HepG2 (cell line): Measurements from ENCODE around the gene TNP2. TPM values are rescaled to one million over a fixed set of nuclear protein-coding genes. Genes with fewer than 3 reads are reported as not detected.

ENCODE experiments used
- ATF2 ChIP-seq: sonication (generic); formaldehyde crosslinking; IDR thresholded peaks from 2 replicates; pipeline ENCODE4 v1.4.0; 2020; ENCODE audit warnings: missing genetic modification reagents
- BATF2 ChIP-seq: sonication (generic); formaldehyde crosslinking; IDR thresholded peaks from 2 replicates; pipeline ENCODE4 v1.8.0; 2022; ENCODE audit warnings: mild to moderate bottlenecking, missing genetic modification reagents, moderate library complexity
- CCAR2 ChIP-seq: fragments of 200-400 bp; formaldehyde crosslinking; optimal IDR thresholded peaks from 2 replicates; pipeline ENCODE3; 2018; ENCODE audit warnings: low read depth, mild to moderate bottlenecking, low read length, moderate library complexity
- EEA1 ChIP-seq: sonication (generic); formaldehyde crosslinking; IDR thresholded peaks from 2 replicates; pipeline ENCODE4 v1.5.1; 2020; ENCODE audit warnings: mild to moderate bottlenecking, missing genetic modification reagents, borderline replicate concordance
- HMGA1 ChIP-seq: sonication (generic); formaldehyde crosslinking; conservative IDR thresholded peaks from 2 replicates; pipeline ENCODE4 v1.4.0; 2020; ENCODE audit warnings: missing genetic modification reagents
- MYNN ChIP-seq: sonication (generic); formaldehyde crosslinking; IDR thresholded peaks from 2 replicates; pipeline ENCODE4 v1.4.0; 2020; ENCODE audit warnings: mild to moderate bottlenecking, low read depth, missing genetic modification reagents
- NFIB ChIP-seq: sonication (generic); formaldehyde crosslinking; IDR thresholded peaks from 2 replicates; pipeline ENCODE4 v1.9.0; 2021; ENCODE audit warnings: missing genetic modification reagents, mild to moderate bottlenecking, borderline replicate concordance
- POLR2A ChIP-seq, 2 experiments: IDR thresholded peaks; 2 replicates each; pipeline ENCODE4 v1.6.1; 2011; ENCODE audit warnings: low read depth in 2 of 2, low read length in 2 of 2, mild to moderate bottlenecking in 1 of 2, moderate library complexity in 1 of 2; ENCODE audit not compliant: insufficient read depth in 1 of 2
- ZBTB3 ChIP-seq: sonication (generic); formaldehyde crosslinking; IDR thresholded peaks from 2 replicates; pipeline ENCODE4 v1.4.0; 2020; ENCODE audit warnings: low read depth, mild to moderate bottlenecking, moderate library complexity, missing genetic modification reagents, borderline replicate concordance
- ZFYVE20 ChIP-seq: sonication (generic); formaldehyde crosslinking; IDR thresholded peaks from 2 replicates; pipeline ENCODE4 v1.8.0; 2023; ENCODE audit warnings: low read depth, mild to moderate bottlenecking, moderate library complexity, missing genetic modification reagents, borderline replicate concordance
- ZNF225 ChIP-seq: sonication (generic); formaldehyde crosslinking; IDR thresholded peaks from 2 replicates; pipeline ENCODE4 v1.4.0; 2020; ENCODE audit warnings: mild to moderate bottlenecking, missing genetic modification reagents
- ZNF331 ChIP-seq: sonication (generic); formaldehyde crosslinking; IDR thresholded peaks from 2 replicates; pipeline ENCODE4 v1.4.0; 2020; ENCODE audit warnings: missing genetic modification reagents
- ZNF572 ChIP-seq: sonication (generic); formaldehyde crosslinking; IDR thresholded peaks from 2 replicates; pipeline ENCODE4 v1.5.1; 2020; ENCODE audit warnings: mild to moderate bottlenecking, missing genetic modification reagents
- ZNF773 ChIP-seq: sonication (generic); formaldehyde crosslinking; IDR thresholded peaks from 2 replicates; pipeline ENCODE4 v1.4.0; 2020; ENCODE audit warnings: missing genetic modification reagents, borderline replicate concordance
- ZNF891 ChIP-seq: sonication (generic); formaldehyde crosslinking; IDR thresholded peaks from 2 replicates; pipeline ENCODE4 v1.5.0; 2020; ENCODE audit warnings: mild to moderate bottlenecking, missing genetic modification reagents
- polyA plus RNA-seq, 8 experiments: library from polyadenylated mRNA; depleted of rRNA in 3 of 8; stranded (reverse) in 7 of 8; unstranded in 1 of 8; fragments of >200 nt; fragmentation: Illumina TruSeq in 4 of 8; extraction: Trizol in 4 of 8; gene quantifications; 2 replicates each; pipeline versions ENCODE4 v1.2.1 to v1.2.3, GENCODE V29; 2011 to 2016; ENCODE audit warnings: low read depth in 4 of 8, missing spikeins in 1 of 8, mixed read lengths in 1 of 8; ENCODE audit not compliant: insufficient read depth in 1 of 8
- total RNA-seq, 5 experiments: library from RNA; depleted of rRNA; stranded (reverse); fragments of >200 nt; fragmentation: Illumina TruSeq; extraction: Trizol; gene quantifications; 2 replicates each; pipeline ENCODE4 v1.2.3, GENCODE V29; 2016; ENCODE audit warnings: low read depth in 1 of 5
- TF ChIP-seq, protein P1 (sequence below): sonication (generic); formaldehyde crosslinking; conservative IDR thresholded peaks from 2 replicates; pipeline ENCODE4 v1.8.1; 2023; ENCODE audit warnings: missing genetic modification reagents
- TF ChIP-seq, protein P2 (sequence below): IDR thresholded peaks from 2 replicates; pipeline ENCODE4 v1.6.1; 2016
- TF ChIP-seq, protein P3 (sequence below), 2 experiments: sonication (generic) in 1 of 2; formaldehyde crosslinking in 1 of 2; IDR thresholded peaks; 2 replicates each; pipeline versions ENCODE4 v1.6.1 to v1.9.0; 2014 to 2022; ENCODE audit warnings: antibody characterized with exemption in 1 of 2, borderline replicate concordance in 1 of 2, inconsistent platforms in 1 of 2, low read depth in 1 of 2, missing genetic modification reagents in 1 of 2

The TNP2 gene
- total and polyA plus RNA-seq, 2 of the 13 experiments (the other 11 are each of a cell fraction or from before 2014, with no cell fraction given), result not detected

DNA sequence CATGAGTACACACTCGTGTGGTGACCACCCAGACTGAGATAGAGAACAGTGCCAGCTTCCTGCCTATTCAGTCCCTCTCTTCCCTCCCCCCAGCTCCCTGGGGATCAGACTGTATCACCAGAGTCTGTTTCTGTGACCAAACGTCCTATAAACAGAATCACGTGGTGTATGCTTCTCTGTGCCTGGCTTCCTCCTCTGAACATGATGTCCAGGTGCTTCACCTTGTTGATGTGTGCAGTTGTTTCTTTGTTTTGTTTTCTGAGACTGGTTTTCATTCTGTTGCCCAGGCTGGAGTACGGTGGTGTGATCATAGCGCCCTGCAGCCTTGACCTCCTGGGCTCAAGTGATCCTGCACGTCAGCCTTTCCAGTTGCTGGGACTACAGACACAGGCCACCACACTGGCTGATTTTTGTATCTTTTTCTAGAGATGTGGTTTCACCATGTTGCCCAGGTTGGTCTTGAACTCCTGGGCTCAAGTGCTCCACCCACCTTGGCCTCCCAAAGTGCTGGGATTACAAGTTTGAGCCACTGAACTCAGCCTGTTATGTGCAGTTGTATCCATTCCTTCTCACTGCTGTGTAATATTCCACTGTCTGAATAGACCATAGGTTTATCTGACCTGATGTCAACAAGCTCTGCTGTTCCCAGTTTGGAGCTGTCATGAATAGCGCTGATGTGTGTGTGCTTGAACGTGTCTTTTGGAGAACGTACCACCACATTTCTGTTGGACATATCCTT lies 40.9 kb upstream of the TNP2 start (continued):
- no peak for TF ChIP-seq ZFYVE20
- peak; percentile 76 for TF ChIP-seq ATF2 (CRISPR knock-in tag)
- TF ChIP-seq, protein P1, sequence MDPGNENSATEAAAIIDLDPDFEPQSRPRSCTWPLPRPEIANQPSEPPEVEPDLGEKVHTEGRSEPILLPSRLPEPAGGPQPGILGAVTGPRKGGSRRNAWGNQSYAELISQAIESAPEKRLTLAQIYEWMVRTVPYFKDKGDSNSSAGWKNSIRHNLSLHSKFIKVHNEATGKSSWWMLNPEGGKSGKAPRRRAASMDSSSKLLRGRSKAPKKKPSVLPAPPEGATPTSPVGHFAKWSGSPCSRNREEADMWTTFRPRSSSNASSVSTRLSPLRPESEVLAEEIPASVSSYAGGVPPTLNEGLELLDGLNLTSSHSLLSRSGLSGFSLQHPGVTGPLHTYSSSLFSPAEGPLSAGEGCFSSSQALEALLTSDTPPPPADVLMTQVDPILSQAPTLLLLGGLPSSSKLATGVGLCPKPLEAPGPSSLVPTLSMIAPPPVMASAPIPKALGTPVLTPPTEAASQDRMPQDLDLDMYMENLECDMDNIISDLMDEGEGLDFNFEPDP, result no peak
- no peak for TF ChIP-seq CCAR2
- TF ChIP-seq, protein P2, sequence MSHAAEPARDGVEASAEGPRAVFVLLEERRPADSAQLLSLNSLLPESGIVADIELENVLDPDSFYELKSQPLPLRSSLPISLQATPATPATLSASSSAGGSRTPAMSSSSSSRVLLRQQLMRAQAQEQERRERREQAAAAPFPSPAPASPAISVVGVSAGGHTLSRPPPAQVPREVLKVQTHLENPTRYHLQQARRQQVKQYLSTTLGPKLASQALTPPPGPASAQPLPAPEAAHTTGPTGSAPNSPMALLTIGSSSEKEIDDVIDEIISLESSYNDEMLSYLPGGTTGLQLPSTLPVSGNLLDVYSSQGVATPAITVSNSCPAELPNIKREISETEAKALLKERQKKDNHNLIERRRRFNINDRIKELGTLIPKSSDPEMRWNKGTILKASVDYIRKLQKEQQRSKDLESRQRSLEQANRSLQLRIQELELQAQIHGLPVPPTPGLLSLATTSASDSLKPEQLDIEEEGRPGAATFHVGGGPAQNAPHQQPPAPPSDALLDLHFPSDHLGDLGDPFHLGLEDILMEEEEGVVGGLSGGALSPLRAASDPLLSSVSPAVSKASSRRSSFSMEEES (CRISPR knock-in tag), result peak; percentile 95
- no peak for TF ChIP-seq ZNF773 (CRISPR knock-in tag)
- no peak for TF ChIP-seq ZNF891 (CRISPR knock-in tag)
- TF ChIP-seq, protein P3, sequence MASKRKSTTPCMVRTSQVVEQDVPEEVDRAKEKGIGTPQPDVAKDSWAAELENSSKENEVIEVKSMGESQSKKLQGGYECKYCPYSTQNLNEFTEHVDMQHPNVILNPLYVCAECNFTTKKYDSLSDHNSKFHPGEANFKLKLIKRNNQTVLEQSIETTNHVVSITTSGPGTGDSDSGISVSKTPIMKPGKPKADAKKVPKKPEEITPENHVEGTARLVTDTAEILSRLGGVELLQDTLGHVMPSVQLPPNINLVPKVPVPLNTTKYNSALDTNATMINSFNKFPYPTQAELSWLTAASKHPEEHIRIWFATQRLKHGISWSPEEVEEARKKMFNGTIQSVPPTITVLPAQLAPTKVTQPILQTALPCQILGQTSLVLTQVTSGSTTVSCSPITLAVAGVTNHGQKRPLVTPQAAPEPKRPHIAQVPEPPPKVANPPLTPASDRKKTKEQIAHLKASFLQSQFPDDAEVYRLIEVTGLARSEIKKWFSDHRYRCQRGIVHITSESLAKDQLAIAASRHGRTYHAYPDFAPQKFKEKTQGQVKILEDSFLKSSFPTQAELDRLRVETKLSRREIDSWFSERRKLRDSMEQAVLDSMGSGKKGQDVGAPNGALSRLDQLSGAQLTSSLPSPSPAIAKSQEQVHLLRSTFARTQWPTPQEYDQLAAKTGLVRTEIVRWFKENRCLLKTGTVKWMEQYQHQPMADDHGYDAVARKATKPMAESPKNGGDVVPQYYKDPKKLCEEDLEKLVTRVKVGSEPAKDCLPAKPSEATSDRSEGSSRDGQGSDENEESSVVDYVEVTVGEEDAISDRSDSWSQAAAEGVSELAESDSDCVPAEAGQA (IDR thresholded peaks at IDR 0.05; ENCODE audit: low read depth), result 0 out of 2 replicates have a peak, but pooled peaks have one; percentile 15
- TF ChIP-seq, protein P3 (CRISPR knock-in tag; IDR thresholded peaks at IDR 0.05; ENCODE audit: borderline replicate concordance), result no peak
- no peak for TF ChIP-seq ZNF572 (CRISPR knock-in tag)
- TF ChIP-seq POLR2A (IDR thresholded peaks at IDR 0.05; ENCODE audit: insufficient read depth in 1 of 2, low read depth in 2 of 2, low read length in 2 of 2), result peak; percentile 30 to 34; a peak in 2 of 4 replicates
- TF ChIP-seq EEA1 (CRISPR knock-in tag), result no peak
- no peak for TF ChIP-seq ZNF225 (CRISPR knock-in tag)
- TF ChIP-seq ZNF331 (CRISPR knock-in tag), result peak; percentile 80
- 0 out of 2 replicates have a peak, but pooled peaks have one; percentile 43 for TF ChIP-seq BATF2 (CRISPR knock-in tag)
- no peak for TF ChIP-seq HMGA1 (CRISPR knock-in tag)
- no peak for TF ChIP-seq MYNN (CRISPR knock-in tag)
- no peak for TF ChIP-seq NFIB (CRISPR knock-in tag)
- no peak for TF ChIP-seq ZBTB3 (CRISPR knock-in tag)
